Prostate gland (tissue), 2 donors: ENCODE data around the gene CETN3. TPM values are rescaled to one million over a fixed set of nuclear protein-coding genes. Genes with fewer than 3 reads are reported as not detected.

Source experiments
- DNase-seq: peaks from one replicate; pipeline ENCODE4 v3.0.0-alpha.2; 2019; ENCODE audit warnings: low spot score
- H3K27ac ChIP-seq, 2 donors: fragments of 200-600 bp; sonication (generic); 2 replicates each; pipeline ENCODE4 v1.5.1; 2017 to 2019
- H3K27me3 ChIP-seq: fragments of 200-600 bp; sonication (generic); replicated peaks from 2 replicates; pipeline ENCODE4 v1.5.1; 2019; ENCODE audit not compliant: insufficient read depth
- H3K36me3 ChIP-seq, 2 donors: fragments of 200-600 bp; sonication (generic); 1 replicate in 1 of 2; 2 replicates in 1 of 2; pipeline versions ENCODE4 v1.5.1 to v1.8.1; 2017 to 2019
- H3K4me1 ChIP-seq: fragments of 200-600 bp; sonication (generic); replicated peaks from 2 replicates; pipeline ENCODE4 v1.5.1; 2019
- H3K4me3 ChIP-seq, 2 donors: fragments of 200-600 bp; sonication (generic); 2 replicates each; pipeline ENCODE4 v1.5.1; 2017 to 2019
- H3K9me3 ChIP-seq: fragments of 200-600 bp; sonication (generic); 2 replicates; pipeline ENCODE4 v1.5.1; 2017
- CTCF ChIP-seq, 4 experiments: fragments of 200-600 bp in 2 of 4; fragments of 450-650 bp in 2 of 4; sonication (generic) in 2 of 4; IDR thresholded peaks; 1 replicate in 3 of 4; 2 replicates in 1 of 4; pipeline ENCODE4 v1.5.1; 2016 to 2019; ENCODE audit warnings: antibody characterized with exemption in 4 of 4, mild to moderate bottlenecking in 2 of 4, moderate library complexity in 2 of 4
- POLR2A ChIP-seq: fragments of 450-650 bp; IDR thresholded peaks from one replicate; pipeline ENCODE4 v1.6.1; 2016; ENCODE audit warnings: antibody characterized with exemption, mild to moderate bottlenecking
- POLR2AphosphoS5 ChIP-seq: sonication (generic); formaldehyde crosslinking; IDR thresholded peaks from one replicate; pipeline ENCODE4 v1.6.1; 2017; ENCODE audit warnings: antibody characterized with exemption
- WGBS: methylation state at CpG from one replicate; pipeline ENCODE4 v1.1.5; 2018; 5-methylcytosine and 5-hydroxymethylcytosine counted together
- intact Hi-C: fragments of 100-400 bp; cut with DNase I; formaldehyde crosslinking; loops from one replicate; pipeline ENCODE4 v1.14.2; 2022
- total RNA-seq, 2 donors: library from RNA; depleted of rRNA; stranded (reverse); fragments of >200 nt; gene quantifications; one replicate each; pipeline ENCODE4 v1.1.0, GENCODE V29; 2016

CETN3 gene
- 10 to 100 TPM; 13.3 to 29.0 TPM for total RNA-seq

- H3K36me3 ChIP-seq, result no peaks in the 10 kb centered on the region
- no peaks in the 10 kb centered on the region for H3K4me1 ChIP-seq
- under 1% methylated on average over 51 of the region's 51 CpGs for WGBS
- H3K27me3 ChIP-seq, result no peaks in the 10 kb centered on the region
- peak within 1 kb of the TSS; percentile 91 to 98 for H3K27ac ChIP-seq
- DNase-seq, result peak; percentile 96
- peak within 1 kb of the TSS; percentile 62 to 91 for H3K4me3 ChIP-seq
- H3K9me3 ChIP-seq, result no peaks in the 10 kb centered on the region
- intact Hi-C loops, result loop anchor here (2.0 to 10.0 kb wide), 2 partner anchors 65 to 115 kb away; partner anchors contain the start of genes LYSMD3, MBLAC2 and POLR3G
- peak; percentile 87 for TF ChIP-seq POLR2A
- no peak for TF ChIP-seq CTCF (IDR thresholded peaks at IDR 0.05)
- TF ChIP-seq POLR2AphosphoS5, result peak; percentile 94
Measured at GRCh38 chr5:90409318-90410177, at the start of gene CETN3. Gene CETN3, minus strand, starts transcription at chr5:90409756. Its CDS starts 95 bp downstream, at chr5:90409661.

GRCh38 chr5:90446961-90447360, 37.4 kb upstream of the CETN3 start:
- DNase-seq, result no peak
- H3K4me3 ChIP-seq, result no peak overlapping the region
- H3K9me3 ChIP-seq, result no peaks in the 10 kb centered on the region
- TF ChIP-seq POLR2AphosphoS5 (no peak), POLR2A (no peak), CTCF (IDR thresholded peaks at IDR 0.05) (no peak)
- no peaks in the 10 kb centered on the region for H3K36me3 ChIP-seq
- H3K27ac ChIP-seq, result no peak overlapping the region
- intact Hi-C loops, result loop anchor here (10.0 kb wide), 1 partner anchor 338 kb away; no protein-coding TSS in a partner anchor
- H3K4me1 ChIP-seq, result no peaks in the 10 kb centered on the region
- no peaks in the 10 kb centered on the region for H3K27me3 ChIP-seq

- H3K27me3 ChIP-seq, result no peaks in the 10 kb centered on the region
- intact Hi-C loops, result loop anchor here (10.0 kb wide), 1 partner anchor 344 kb away; no protein-coding TSS in a partner anchor
- no peak overlapping the region for H3K27ac ChIP-seq
- WGBS, result 62% methylated on average over 2 of the region's 2 CpGs
- H3K4me3 ChIP-seq, result no peak overlapping the region
- TF ChIP-seq CTCF (IDR thresholded peaks at IDR 0.05) (no peak), POLR2A (no peak), POLR2AphosphoS5 (no peak)
- DNase-seq, result no peak
- no peaks in the 10 kb centered on the region for H3K36me3 ChIP-seq
- H3K4me1 ChIP-seq, result no peaks in the 10 kb centered on the region
- no peaks in the 10 kb centered on the region for H3K9me3 ChIP-seq
Measured at GRCh38 chr5:90440644-90441043, 31.1 kb upstream of the CETN3 start.

GRCh38 chr5:90438100-90438499, 28.5 kb upstream of the CETN3 start:
- TF ChIP-seq POLR2A (no peak), CTCF (IDR thresholded peaks at IDR 0.05) (no peak), POLR2AphosphoS5 (no peak)
- DNase-seq, result no peak
- H3K4me3 ChIP-seq, result no peak overlapping the region
- no peak overlapping the region for H3K27ac ChIP-seq
- WGBS, result 23% methylated on average over 1 of the region's 1 CpG
- intact Hi-C loops, result no loop called here
- H3K27me3 ChIP-seq, result no peaks in the 10 kb centered on the region
- no peaks in the 10 kb centered on the region for H3K36me3 ChIP-seq
- no peaks in the 10 kb centered on the region for H3K9me3 ChIP-seq
- H3K4me1 ChIP-seq, result no peaks in the 10 kb centered on the region

- TF ChIP-seq POLR2A (no peak), POLR2AphosphoS5 (no peak), CTCF (IDR thresholded peaks at IDR 0.05) (no peak)
- no peak for DNase-seq
Measured at GRCh38 chr5:90437663-90438062, 28.1 kb upstream of the CETN3 start.

More at GRCh38 chr5:90437663-90438062, 28.1 kb upstream of the CETN3 start:
- H3K9me3 ChIP-seq, result no peaks in the 10 kb centered on the region
- no peaks in the 10 kb centered on the region for H3K4me1 ChIP-seq
- H3K36me3 ChIP-seq, result no peaks in the 10 kb centered on the region
- no peak overlapping the region for H3K4me3 ChIP-seq
- H3K27me3 ChIP-seq, result no peaks in the 10 kb centered on the region
- H3K27ac ChIP-seq, result no peak overlapping the region
- intact Hi-C loops, result no loop called here
